ENCODE results near the gene MIPEP. TPM values are rescaled to one million over a fixed set of nuclear protein-coding genes. Genes with fewer than 3 reads are reported as not detected.
A peak's percentile ranks its signal among the peaks of the same experiment; 100 is the strongest.

MIPEP gene
- polyA plus RNA-seq, 1 donor (not counting 4 experiments of a cell fraction or from before 2014, with no cell fraction given): 35.0 TPM

DNA sequence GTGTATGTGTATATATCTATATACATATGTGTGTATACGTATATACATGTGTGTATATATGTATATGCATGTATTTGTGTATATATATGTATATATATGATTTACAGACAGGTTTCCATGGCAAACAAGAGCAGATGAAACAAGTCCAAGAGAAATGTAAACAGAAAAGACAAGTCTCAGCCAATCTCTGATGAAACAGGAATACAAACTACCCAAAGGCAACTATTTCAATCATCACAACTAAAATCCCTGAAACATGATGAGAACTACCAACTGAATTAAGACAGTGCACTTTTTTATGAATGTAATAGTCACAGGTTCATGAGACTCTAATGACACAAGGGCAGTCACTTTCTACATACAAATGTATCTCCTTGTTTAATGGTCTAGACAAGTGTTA is 178.8 kb downstream of the MIPEP start:
- Histone ChIP-seq H3K9ac (ENCODE audit: control insufficient read depth, extremely low read depth, insufficient read depth, low read length) (no peak overlapping the region), H3K79me2 (ENCODE audit: control insufficient read depth, insufficient read depth, low read length) (no peaks in the 10 kb centered on the region), H3K4me2 (ENCODE audit: control insufficient read depth, extremely low read depth, insufficient read depth, low read depth, low read length) (no peak overlapping the region), H3K36me3 (ENCODE audit: control insufficient read depth in 2 of 2, extremely low read depth in 1 of 2, insufficient read depth in 2 of 2, low read length in 2 of 2) (no peaks in the 10 kb centered on the region), H4K20me1 (ENCODE audit: control insufficient read depth, extremely low read depth, insufficient read depth, low read length) (no peaks in the 10 kb centered on the region), H3K4me3 (ENCODE audit: control insufficient read depth in 2 of 3, extremely low read depth in 1 of 3, insufficient read depth in 2 of 3, low read depth in 1 of 3, low read length in 3 of 3) (no peak overlapping the region), H3K27ac (ENCODE audit: control insufficient read depth, insufficient read depth, low read length) (no peak overlapping the region), H2AFZ (ENCODE audit: control insufficient read depth, low read length) (no peak overlapping the region), H3K4me1 (ENCODE audit: control insufficient read depth, extremely low read depth, insufficient read depth, low read length) (no peaks in the 10 kb centered on the region), H3K9me3 (ENCODE audit: control insufficient read depth, low read depth, low read length) (no peaks in the 10 kb centered on the region), H3K27me3 (ENCODE audit: control insufficient read depth, extremely low read depth, insufficient read depth, low read length) (no peaks in the 10 kb centered on the region), H3K9me1 (ENCODE audit: control insufficient read depth, extremely low read depth, insufficient read depth, low read length) (no peaks in the 10 kb centered on the region)
- TF ChIP-seq, protein P1, sequence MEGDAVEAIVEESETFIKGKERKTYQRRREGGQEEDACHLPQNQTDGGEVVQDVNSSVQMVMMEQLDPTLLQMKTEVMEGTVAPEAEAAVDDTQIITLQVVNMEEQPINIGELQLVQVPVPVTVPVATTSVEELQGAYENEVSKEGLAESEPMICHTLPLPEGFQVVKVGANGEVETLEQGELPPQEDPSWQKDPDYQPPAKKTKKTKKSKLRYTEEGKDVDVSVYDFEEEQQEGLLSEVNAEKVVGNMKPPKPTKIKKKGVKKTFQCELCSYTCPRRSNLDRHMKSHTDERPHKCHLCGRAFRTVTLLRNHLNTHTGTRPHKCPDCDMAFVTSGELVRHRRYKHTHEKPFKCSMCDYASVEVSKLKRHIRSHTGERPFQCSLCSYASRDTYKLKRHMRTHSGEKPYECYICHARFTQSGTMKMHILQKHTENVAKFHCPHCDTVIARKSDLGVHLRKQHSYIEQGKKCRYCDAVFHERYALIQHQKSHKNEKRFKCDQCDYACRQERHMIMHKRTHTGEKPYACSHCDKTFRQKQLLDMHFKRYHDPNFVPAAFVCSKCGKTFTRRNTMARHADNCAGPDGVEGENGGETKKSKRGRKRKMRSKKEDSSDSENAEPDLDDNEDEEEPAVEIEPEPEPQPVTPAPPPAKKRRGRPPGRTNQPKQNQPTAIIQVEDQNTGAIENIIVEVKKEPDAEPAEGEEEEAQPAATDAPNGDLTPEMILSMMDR (optimal IDR thresholded peaks at IDR 0.05 in 1 of 3, IDR thresholded peaks at IDR 0.05 in 1 of 3, conservative IDR thresholded peaks at IDR 0.05 in 1 of 3; ENCODE audit: extremely low read depth in 1 of 3, insufficient read depth in 2 of 3, low read length in 3 of 3): no peak
- TF ChIP-seq EZH2 (IDR thresholded peaks at IDR 0.05; ENCODE audit: low read length): no peak
- dilution Hi-C loops (cut with MboI; ENCODE audit: extremely low pct_ligation_motif_present, low sequenced_read_pairs): no loop called here
- FAIRE-seq (no peak), DNase-seq (ENCODE audit: low read depth, low spot score) (no peak)

DNA sequence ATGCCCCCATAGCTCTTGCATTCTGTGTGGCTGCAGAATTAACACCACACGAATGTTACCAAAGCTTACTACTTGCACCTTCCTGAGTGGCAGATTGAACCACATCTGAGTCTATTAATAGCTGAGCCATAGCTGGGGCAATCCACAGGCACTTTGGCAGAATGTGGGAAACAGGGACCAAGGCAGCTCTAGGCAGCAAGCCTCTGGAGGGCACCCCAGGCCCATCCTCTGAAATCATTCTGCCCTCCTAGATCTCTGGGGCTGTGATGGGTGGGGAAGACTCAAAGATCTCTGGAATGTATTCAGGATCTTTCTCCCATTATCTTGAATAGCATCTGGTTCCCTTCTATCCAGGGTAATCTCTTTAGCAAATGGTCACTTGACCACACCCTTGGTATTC is 179.7 kb downstream of the MIPEP start:
- Histone ChIP-seq H3K4me2 (ENCODE audit: control insufficient read depth, extremely low read depth, insufficient read depth, low read depth, low read length) (no peak overlapping the region), H3K36me3 (ENCODE audit: control insufficient read depth in 2 of 2, extremely low read depth in 1 of 2, insufficient read depth in 2 of 2, low read length in 2 of 2) (no peaks in the 10 kb centered on the region), H3K9ac (ENCODE audit: control insufficient read depth, extremely low read depth, insufficient read depth, low read length) (no peak overlapping the region), H3K9me1 (ENCODE audit: control insufficient read depth, extremely low read depth, insufficient read depth, low read length) (no peaks in the 10 kb centered on the region), H3K9me3 (ENCODE audit: control insufficient read depth, low read depth, low read length) (no peaks in the 10 kb centered on the region), H3K4me1 (ENCODE audit: control insufficient read depth, extremely low read depth, insufficient read depth, low read length) (no peaks in the 10 kb centered on the region), H3K27me3 (ENCODE audit: control insufficient read depth, extremely low read depth, insufficient read depth, low read length) (no peaks in the 10 kb centered on the region), H4K20me1 (ENCODE audit: control insufficient read depth, extremely low read depth, insufficient read depth, low read length) (no peaks in the 10 kb centered on the region), H3K4me3 (ENCODE audit: control insufficient read depth in 2 of 3, extremely low read depth in 1 of 3, insufficient read depth in 2 of 3, low read depth in 1 of 3, low read length in 3 of 3) (no peak overlapping the region), H3K79me2 (ENCODE audit: control insufficient read depth, insufficient read depth, low read length) (no peaks in the 10 kb centered on the region), H2AFZ (ENCODE audit: control insufficient read depth, low read length) (no peak overlapping the region), H3K27ac (ENCODE audit: control insufficient read depth, insufficient read depth, low read length) (no peak overlapping the region)
- no peak for FAIRE-seq
- no peak for DNase-seq (ENCODE audit: low read depth, low spot score)
- TF ChIP-seq, protein P1 (optimal IDR thresholded peaks at IDR 0.05 in 1 of 3, IDR thresholded peaks at IDR 0.05 in 1 of 3, conservative IDR thresholded peaks at IDR 0.05 in 1 of 3; ENCODE audit: extremely low read depth in 1 of 3, insufficient read depth in 2 of 3, low read length in 3 of 3): peak in 1 of 3 experiments; percentile 36
- TF ChIP-seq EZH2 (IDR thresholded peaks at IDR 0.05; ENCODE audit: low read length): no peak
- dilution Hi-C loops (cut with MboI; ENCODE audit: extremely low pct_ligation_motif_present, low sequenced_read_pairs): no loop called here
